Measurements from ENCODE around the gene RARG.
"Not testable (repeated sequence)": the region's sequence is repeated elsewhere in the genome, so short reads cannot be mapped to it uniquely, and the experiment has no call there.

RARG gene

DNA sequence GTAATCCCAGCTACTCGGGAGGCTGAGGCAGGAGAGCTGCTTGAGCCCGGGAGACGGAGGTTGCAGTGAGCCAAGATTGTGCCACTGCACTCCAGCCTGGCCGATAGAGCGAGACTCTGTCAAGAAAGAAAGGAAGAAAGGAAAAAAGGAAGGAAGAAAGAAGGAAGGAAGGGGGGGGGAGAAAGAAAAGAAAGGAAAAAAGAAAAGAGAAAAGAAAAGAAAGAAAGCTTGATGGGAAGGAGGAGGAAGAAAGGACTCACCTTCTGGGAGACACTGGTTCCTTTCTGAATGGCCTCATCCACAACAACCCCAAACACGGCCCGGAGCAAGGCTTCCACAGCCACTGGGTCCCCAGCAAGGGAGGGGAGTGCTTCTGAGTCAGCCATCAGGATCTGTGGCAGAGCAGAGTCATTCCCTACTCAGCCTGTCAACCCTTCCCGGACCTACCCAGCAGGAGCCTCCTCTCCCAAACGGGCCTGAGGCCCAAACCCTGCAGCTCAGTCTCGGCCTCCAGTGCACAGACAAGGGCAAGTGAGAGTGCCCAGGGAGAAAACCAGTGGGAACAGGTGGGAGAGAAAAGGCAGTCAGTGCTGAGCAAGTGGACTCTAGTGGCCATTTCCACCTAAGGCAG, 58.8 kb downstream of the RARG start:
- DNase-seq, result no peak

GRCh38 chr12:53172352-53172751, 59.7 kb downstream of the RARG start:
- no peak for DNase-seq

- DNase-seq, result no peak
These were observed 60.2 kb downstream of the RARG start for GRCh38 chr12:53171725-53172329.

- DNase-seq, result no peak
These were observed 60.9 kb downstream of the RARG start for GRCh38 chr12:53170876-53171724.

DNA sequence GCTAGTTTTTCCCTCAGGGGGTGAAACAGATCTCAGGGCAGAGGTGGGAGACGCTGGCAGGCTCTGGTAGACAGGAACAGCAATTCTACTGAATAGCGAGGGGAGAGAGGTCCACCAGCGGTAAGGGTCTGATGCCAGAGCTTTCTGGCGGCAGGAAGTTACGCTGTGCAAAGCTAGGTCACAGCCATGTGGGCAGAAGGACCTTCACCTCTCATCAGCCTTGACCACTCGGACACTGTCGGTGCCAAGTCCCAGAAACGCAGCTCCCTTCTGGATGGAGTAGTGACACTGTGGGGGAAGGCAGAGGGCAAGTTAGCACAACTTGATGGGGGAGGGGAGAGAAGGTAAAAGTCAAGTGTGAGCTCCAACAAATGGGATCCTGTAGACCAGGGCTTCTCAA, 61.8 kb downstream of the RARG start:
- DNase-seq, result no peak

- DNase-seq, result no peak
These were observed 62.4 kb downstream of the RARG start for GRCh38 chr12:53169644-53170043.

DNA sequence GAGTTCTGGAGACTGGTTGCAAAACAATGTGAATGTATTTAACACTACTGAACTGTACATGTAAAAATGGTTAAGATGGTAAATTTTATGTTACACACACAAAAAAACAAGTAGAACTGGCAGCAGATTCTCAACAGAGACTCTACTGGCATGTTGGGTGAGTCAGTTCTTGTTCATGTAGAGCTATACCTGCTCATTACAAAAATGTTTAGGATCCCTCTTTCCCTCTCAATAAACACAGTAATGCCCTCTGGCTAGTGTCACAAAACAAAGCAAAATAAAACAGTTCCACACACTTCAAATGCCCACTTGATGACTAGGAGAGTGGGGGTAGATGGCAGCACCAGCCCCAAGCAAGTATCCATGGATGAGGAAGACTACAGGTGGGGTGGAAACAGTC, 65.2 kb downstream of the RARG start:
- no peak for DNase-seq

DNA sequence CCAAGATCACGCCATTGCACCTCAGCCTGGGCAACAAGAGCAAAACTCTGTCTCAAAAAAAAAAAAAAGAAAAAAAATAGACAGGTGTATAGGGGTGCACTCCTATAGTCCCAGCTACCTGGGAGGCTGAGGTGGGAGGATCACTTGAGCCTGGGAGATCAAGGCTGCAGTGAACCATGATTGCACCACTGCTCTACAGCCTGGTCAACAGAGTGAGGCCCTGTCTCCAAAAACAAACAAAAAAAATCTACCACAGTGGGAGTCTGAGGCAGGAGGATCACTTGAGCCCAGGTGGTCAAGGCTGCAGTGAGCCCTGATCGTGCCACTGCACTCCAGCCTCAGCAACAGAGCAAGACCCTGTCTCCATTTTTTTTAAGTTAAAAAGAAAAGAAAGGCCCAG, 69.0 kb downstream of the RARG start:
- not testable (repeated sequence) for DNase-seq

GRCh38 chr12:53161119-53161911, 70.7 kb downstream of the RARG start:
- DNase-seq, result no peak

DNA sequence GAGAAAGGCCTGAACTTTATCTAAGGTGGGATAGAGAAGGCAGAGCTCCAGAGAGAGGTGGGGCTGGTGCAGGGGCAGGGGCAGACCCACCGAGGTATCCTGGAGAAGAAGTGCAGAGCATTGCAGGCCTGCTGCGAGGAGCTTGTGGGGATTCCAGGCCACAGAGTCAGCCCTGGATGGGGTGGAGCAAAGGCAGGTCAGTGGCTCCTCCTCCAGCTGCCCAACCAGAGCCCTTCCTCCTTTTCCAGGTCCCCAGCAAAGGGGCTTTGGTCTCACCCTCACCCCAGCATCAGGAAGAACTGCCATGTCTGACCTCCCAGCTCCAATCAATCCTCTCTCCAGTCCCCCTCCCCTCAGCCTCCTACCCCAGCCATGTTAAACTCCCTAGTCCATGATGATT, 71.3 kb downstream of the RARG start:
- no peak for DNase-seq
